ENCODE measurements around the gene INSM1. TPM values are rescaled to one million over a fixed set of nuclear protein-coding genes. Genes with fewer than 3 reads are reported as not detected.

Gene INSM1
- polyA plus RNA-seq, 1 of the 3 experiments (the other 2 are of a cell fraction): not detected

DNA sequence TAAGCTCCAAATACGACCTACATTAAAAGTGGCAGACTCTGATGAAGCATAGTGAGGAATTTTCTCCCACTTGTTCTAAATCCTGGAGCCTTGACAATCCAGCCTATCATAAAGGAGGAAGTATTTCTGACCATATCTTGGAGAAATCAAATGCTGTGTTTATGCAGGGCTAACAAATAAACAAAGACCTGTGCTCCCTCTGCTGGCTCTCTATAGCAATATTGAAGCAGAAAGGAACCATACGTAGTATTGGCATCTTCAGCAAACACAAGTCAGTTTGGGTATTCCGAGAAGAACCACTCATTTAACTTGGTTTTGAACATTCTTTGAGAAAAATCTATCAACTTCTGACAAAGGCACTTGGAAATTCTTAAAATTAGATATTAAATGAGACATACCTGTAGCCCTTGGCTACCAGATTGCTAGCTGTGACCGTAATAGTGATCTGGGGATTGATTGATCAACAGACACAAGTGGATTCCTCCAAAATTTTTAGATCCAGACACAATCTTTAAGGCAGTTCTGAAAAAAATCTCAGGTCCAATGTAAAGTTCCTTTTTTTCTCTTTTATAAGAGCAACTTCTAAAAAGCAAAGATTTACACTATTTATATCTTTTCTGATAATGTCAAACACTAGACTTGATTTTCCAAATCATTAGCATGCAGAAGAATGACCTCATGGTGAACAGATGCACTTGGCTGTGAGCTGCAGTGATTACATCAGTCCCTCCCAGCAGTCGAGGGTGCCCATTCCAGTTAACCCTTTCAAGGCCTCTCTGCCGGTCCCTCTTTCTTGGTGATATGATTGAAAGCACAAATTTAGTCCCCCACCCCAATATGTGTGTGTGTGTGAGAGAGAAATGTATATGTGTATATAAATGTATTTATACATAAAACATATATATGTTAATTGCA is 40.2 kb downstream of the INSM1 start:
- Histone ChIP-seq H3K27ac (ENCODE audit: low read depth in 2 of 2, low read length in 1 of 2) (no peak overlapping the region), H3K79me2 (ENCODE audit: insufficient read depth) (no peaks in the 10 kb centered on the region), H3K4me3 (ENCODE audit: low read depth in 2 of 2, low read length in 1 of 2) (no peak overlapping the region), H2AFZ (ENCODE audit: low read depth) (no peak overlapping the region), H3K4me2 (no peak overlapping the region), H3K9ac (no peak overlapping the region), H3K9me3 (no peaks in the 10 kb centered on the region), H3K4me1 (ENCODE audit: control insufficient read depth in 1 of 2, insufficient read depth in 2 of 2, low read depth in 1 of 2, low read length in 1 of 2) (peaks cover 0 to 18% of the 10 kb centered on the region in 2 experiments; a peak in 3 of 4 replicates), H3K36me3 (replicated peaks in 1 of 2; ENCODE audit: control insufficient read depth in 1 of 2, insufficient read depth in 2 of 2, low read length in 1 of 2) (no peaks in the 10 kb centered on the region), H3K9me2 (no peaks in the 10 kb centered on the region), H4K20me1 (ENCODE audit: insufficient read depth) (no peaks in the 10 kb centered on the region), H3K27me3 (ENCODE audit: insufficient read depth) (no peaks in the 10 kb centered on the region), H3F3A (replicated peaks; ENCODE audit: insufficient read depth) (no peaks in the 10 kb centered on the region)
- CTCF ChIA-PET: interaction anchor here (0.7 to 3.7 kb wide), 7 partner anchors 20 to 324 kb away, joined by 3 to 9 read pairs (median 3); no protein-coding TSS in a partner anchor
- DNase-seq: peak; percentile 76
- peak; percentile 44; the same call in 1 of the 2 replicates for TF ChIP-seq RAD21 (IDR thresholded peaks at IDR 0.05; ENCODE audit: low read length)
- TF ChIP-seq NRF1 (IDR thresholded peaks at IDR 0.05; ENCODE audit: low read depth, low read length): no peak
- no peak for TF ChIP-seq MEF2A (IDR thresholded peaks at IDR 0.05; ENCODE audit: borderline replicate concordance, low read depth)
- no peak; the same call in 1 of the 2 replicates for TF ChIP-seq GATA2 (CRISPR knock-in tag; IDR thresholded peaks at IDR 0.05)
- TF ChIP-seq NFIC (IDR thresholded peaks at IDR 0.05; ENCODE audit: borderline replicate concordance): no peak
- 0 out of 4 replicates have a peak, but pooled peaks of 1 of the 2 experiments have one; percentile 28 for TF ChIP-seq EP300 (IDR thresholded peaks at IDR 0.05; ENCODE audit: borderline replicate concordance in 1 of 2, low read depth in 1 of 2, low read length in 1 of 2)
- peak; percentile 31; the same call in 1 of the 2 replicates for TF ChIP-seq MXI1 (IDR thresholded peaks at IDR 0.05; ENCODE audit: low read depth, low read length)
- no peak; the same call in 1 of the 2 replicates for TF ChIP-seq CTCF (IDR thresholded peaks at IDR 0.05)
- no peak for TF ChIP-seq TAF1 (IDR thresholded peaks at IDR 0.05; ENCODE audit: borderline replicate concordance, low read depth, low read length)
- POLR2A ChIA-PET: no interaction called here
- WGBS (ENCODE audit: low lambda C conversion rate): 65% methylated on average over 6 of the region's 6 CpGs

DNA sequence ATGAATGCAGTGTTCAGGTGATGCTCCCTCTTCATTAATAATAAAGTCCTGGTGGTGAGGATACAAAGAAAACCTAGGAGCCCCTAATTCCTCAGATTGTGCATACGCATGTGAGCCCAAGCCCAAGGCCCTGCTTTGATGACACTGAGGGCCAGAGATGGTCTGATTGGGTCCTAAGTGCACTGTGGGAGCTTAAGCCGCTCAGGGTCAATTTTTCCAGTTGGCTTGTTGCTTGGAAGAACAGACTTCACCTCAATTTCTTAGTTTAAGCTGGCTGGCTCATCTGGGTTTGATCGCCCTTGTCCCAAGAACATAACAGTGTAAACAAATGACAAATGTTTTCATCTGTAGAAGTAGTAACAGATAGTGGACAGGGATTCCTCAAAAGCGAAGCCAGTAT is 41.4 kb downstream of the INSM1 start:
- peaks cover 0 to 22% of the 10 kb centered on the region in 2 experiments; a peak in 3 of 4 replicates for H3K4me1 ChIP-seq (ENCODE audit: control insufficient read depth in 1 of 2, insufficient read depth in 2 of 2, low read depth in 1 of 2, low read length in 1 of 2)
- H3F3A ChIP-seq (replicated peaks; ENCODE audit: insufficient read depth): no peaks in the 10 kb centered on the region
- no peak for DNase-seq
- no peak overlapping the region for H3K27ac ChIP-seq (ENCODE audit: low read depth in 2 of 2, low read length in 1 of 2)
- no peak overlapping the region for H3K4me3 ChIP-seq (ENCODE audit: low read depth in 2 of 2, low read length in 1 of 2)
- H3K9me2 ChIP-seq: no peaks in the 10 kb centered on the region
- CTCF ChIA-PET: interaction anchor here (3.7 kb wide), 1 partner anchor 326 kb away, joined by 9 read pairs; no protein-coding TSS in a partner anchor
- POLR2A ChIA-PET: no interaction called here
- H4K20me1 ChIP-seq (ENCODE audit: insufficient read depth): no peaks in the 10 kb centered on the region
- TF ChIP-seq, protein P1, sequence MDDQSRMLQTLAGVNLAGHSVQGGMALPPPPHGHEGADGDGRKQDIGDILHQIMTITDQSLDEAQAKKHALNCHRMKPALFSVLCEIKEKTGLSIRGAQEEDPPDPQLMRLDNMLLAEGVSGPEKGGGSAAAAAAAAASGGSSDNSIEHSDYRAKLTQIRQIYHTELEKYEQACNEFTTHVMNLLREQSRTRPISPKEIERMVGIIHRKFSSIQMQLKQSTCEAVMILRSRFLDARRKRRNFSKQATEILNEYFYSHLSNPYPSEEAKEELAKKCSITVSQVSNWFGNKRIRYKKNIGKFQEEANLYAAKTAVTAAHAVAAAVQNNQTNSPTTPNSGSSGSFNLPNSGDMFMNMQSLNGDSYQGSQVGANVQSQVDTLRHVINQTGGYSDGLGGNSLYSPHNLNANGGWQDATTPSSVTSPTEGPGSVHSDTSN (IDR thresholded peaks at IDR 0.05): no peak
- TF ChIP-seq CHD2 (IDR thresholded peaks at IDR 0.05; ENCODE audit: low read length, partially characterized antibody) (no peak), NFIC (IDR thresholded peaks at IDR 0.05; ENCODE audit: borderline replicate concordance) (no peak), FOXM1 (IDR thresholded peaks at IDR 0.05; ENCODE audit: low read depth) (no peak), MXI1 (IDR thresholded peaks at IDR 0.05; ENCODE audit: low read depth, low read length) (no peak), JUND (IDR thresholded peaks at IDR 0.05) (no peak), RAD21 (IDR thresholded peaks at IDR 0.05; ENCODE audit: low read length) (no peak), POLR2AphosphoS5 (IDR thresholded peaks at IDR 0.05; ENCODE audit: low read depth, low read length) (no peak)
- H2AFZ ChIP-seq (ENCODE audit: low read depth): no peak overlapping the region
- no peaks in the 10 kb centered on the region for H3K9me3 ChIP-seq
- no peaks in the 10 kb centered on the region for H3K27me3 ChIP-seq (ENCODE audit: insufficient read depth)
- H3K4me2 ChIP-seq: no peak overlapping the region
- H3K79me2 ChIP-seq (ENCODE audit: insufficient read depth): no peaks in the 10 kb centered on the region
- no peaks in the 10 kb centered on the region for H3K36me3 ChIP-seq (replicated peaks in 1 of 2; ENCODE audit: control insufficient read depth in 1 of 2, insufficient read depth in 2 of 2, low read length in 1 of 2)
- no peak overlapping the region for H3K9ac ChIP-seq
- 88% methylated on average over 4 of the region's 4 CpGs for WGBS (ENCODE audit: low lambda C conversion rate)

Measured in SK-N-SH (cell line).